Hematopoietic multipotent progenitor cell treated with erythropoietin and hydrocortisone succinate and interleukin-3 and kit ligand, for 4 days (in vitro differentiated cells): ENCODE measurements around the gene TNFAIP3.
A peak's percentile ranks its signal among the peaks of the same experiment; 100 is the strongest.

Experiments used
- DNase-seq: peaks from one replicate; pipeline ENCODE4 v3.0.0-alpha.2; 2015

The TNFAIP3 gene

GRCh38 chr6:137866200-137866913 is 702 bp upstream of the TNFAIP3 start:
- peak; percentile 46 for DNase-seq

- peak; percentile 68 for DNase-seq
These were observed 838 bp downstream of the TNFAIP3 start for GRCh38 chr6:137867685-137868509.

GRCh38 chr6:137868721-137869548 is 1.9 kb downstream of the TNFAIP3 start:
- no peak for DNase-seq

GRCh38 chr6:137869549-137870307 is 2.7 kb downstream of the TNFAIP3 start:
- no peak for DNase-seq

- no peak for DNase-seq
These were observed 3.2 kb downstream of the TNFAIP3 start for GRCh38 chr6:137870308-137870644.

- DNase-seq: peak; percentile 33
These were observed 3.7 kb downstream of the TNFAIP3 start for GRCh38 chr6:137870744-137871247.

- no peak for DNase-seq
These were observed 4.2 kb downstream of the TNFAIP3 start for GRCh38 chr6:137871291-137871690.

GRCh38 chr6:137871831-137872454 is 4.9 kb downstream of the TNFAIP3 start:
- no peak for DNase-seq

- DNase-seq: no peak
These were observed 5.6 kb downstream of the TNFAIP3 start for GRCh38 chr6:137872581-137873115.

GRCh38 chr6:137873273-137873762 is 6.3 kb downstream of the TNFAIP3 start:
- DNase-seq: peak; percentile 58

GRCh38 chr6:137874204-137875057 is 7.4 kb downstream of the TNFAIP3 start:
- no peak for DNase-seq

GRCh38 chr6:137875058-137875520 is 8.0 kb downstream of the TNFAIP3 start:
- DNase-seq: no peak

- no peak for DNase-seq
These were observed 8.5 kb downstream of the TNFAIP3 start for GRCh38 chr6:137875606-137876005.

GRCh38 chr6:137876547-137876946 is 9.5 kb downstream of the TNFAIP3 start:
- no peak for DNase-seq

GRCh38 chr6:137877113-137877512 is 10.1 kb downstream of the TNFAIP3 start:
- DNase-seq: no peak

GRCh38 chr6:137877606-137878005 is 10.5 kb downstream of the TNFAIP3 start:
- no peak for DNase-seq

GRCh38 chr6:137878029-137878428 is 11.0 kb downstream of the TNFAIP3 start:
- no peak for DNase-seq

GRCh38 chr6:137878486-137879285 is 11.6 kb downstream of the TNFAIP3 start:
- DNase-seq: no peak

- no peak for DNase-seq
These were observed 12.2 kb downstream of the TNFAIP3 start for GRCh38 chr6:137879299-137879698.
